HepG2 (cell line): ENCODE measurements around the gene LBX2. TPM values are rescaled to one million over a fixed set of nuclear protein-coding genes. Genes with fewer than 3 reads are reported as not detected.
A peak's percentile ranks its signal among the peaks of the same experiment; 100 is the strongest.

ENCODE experiments used
- EHMT2 ChIP-seq: fragments of 200-600 bp; sonication (generic); IDR thresholded peaks from 2 replicates; pipeline ENCODE4 v1.7.0; 2017; ENCODE audit warnings: antibody characterized with exemption, low read depth, low read length, borderline replicate concordance
- EZH2 ChIP-seq: conservative IDR thresholded peaks from 2 replicates; pipeline ENCODE4 v1.6.1; 2012; ENCODE audit warnings: mild to moderate bottlenecking, low read depth, low read length, moderate library complexity
- GMEB1 ChIP-seq: sonication (generic); formaldehyde crosslinking; IDR thresholded peaks from 2 replicates; pipeline ENCODE4 v1.5.1; 2020; ENCODE audit warnings: missing genetic modification reagents, mild to moderate bottlenecking, borderline replicate concordance
- HNRNPH1 ChIP-seq: fragments of 200-400 bp; formaldehyde crosslinking; optimal IDR thresholded peaks from 2 replicates; pipeline ENCODE3; 2017; ENCODE audit warnings: mild to moderate bottlenecking, low read depth, low read length
- HNRNPLL ChIP-seq: fragments of 200-400 bp; formaldehyde crosslinking; IDR thresholded peaks from 2 replicates; pipeline ENCODE4 v1.6.1; 2017; ENCODE audit warnings: mild to moderate bottlenecking, low read depth, low read length; ENCODE audit not compliant: poor library complexity, severe bottlenecking
- KAT7 ChIP-seq: IDR thresholded peaks from 2 replicates; pipeline ENCODE4 v1.6.1; 2018; ENCODE audit warnings: borderline replicate concordance, missing compliant biosample characterization
- KDM5B ChIP-seq: sonication (generic); formaldehyde crosslinking; IDR thresholded peaks from 2 replicates; pipeline ENCODE4 v1.4.0; 2020; ENCODE audit warnings: missing genetic modification reagents, mild to moderate bottlenecking, borderline replicate concordance
- MAX ChIP-seq: IDR thresholded peaks from 2 replicates; pipeline ENCODE4 v1.6.1; 2012; ENCODE audit warnings: inconsistent platforms
- MIER3 ChIP-seq: IDR thresholded peaks from 2 replicates; pipeline ENCODE4 v1.6.1; 2016; ENCODE audit warnings: missing compliant biosample characterization, borderline replicate concordance
- NR2C2 ChIP-seq: sonication (generic); formaldehyde crosslinking; IDR thresholded peaks from 2 replicates; pipeline ENCODE4 v1.4.0; 2020; ENCODE audit warnings: missing genetic modification reagents, mild to moderate bottlenecking, moderate library complexity, borderline replicate concordance
- POLR2A ChIP-seq, 2 experiments: IDR thresholded peaks; 2 replicates each; pipeline ENCODE4 v1.6.1; 2011; ENCODE audit warnings: low read depth in 2 of 2, low read length in 2 of 2, mild to moderate bottlenecking in 1 of 2, moderate library complexity in 1 of 2; ENCODE audit not compliant: insufficient read depth in 1 of 2
- SOX13 ChIP-seq, 3 experiments: fragments of 450-650 bp in 1 of 3; sonication (generic) in 1 of 3; formaldehyde crosslinking in 1 of 3; IDR thresholded peaks in 2 of 3; conservative IDR thresholded peaks in 1 of 3; 2 replicates each; pipeline versions ENCODE4 v1.5.0 to v1.6.1; 2016 to 2020; ENCODE audit warnings: antibody characterized with exemption in 1 of 3, mild to moderate bottlenecking in 1 of 3, missing compliant biosample characterization in 1 of 3, missing genetic modification reagents in 1 of 3, moderate library complexity in 1 of 3
- SOX5 ChIP-seq: IDR thresholded peaks from 2 replicates; pipeline ENCODE4 v1.6.1; 2016; ENCODE audit warnings: borderline replicate concordance
- SRF ChIP-seq: IDR thresholded peaks from 2 replicates; pipeline ENCODE4 v1.6.1; 2011; ENCODE audit warnings: mild to moderate bottlenecking, low read depth, low read length, moderate library complexity
- TBX2 ChIP-seq: sonication (generic); formaldehyde crosslinking; IDR thresholded peaks from 2 replicates; pipeline ENCODE4 v1.5.0; 2020; ENCODE audit warnings: missing genetic modification reagents, mild to moderate bottlenecking, borderline replicate concordance
- ZBTB7A ChIP-seq: sonication (generic); formaldehyde crosslinking; IDR thresholded peaks from 2 replicates; pipeline ENCODE4 v1.8.0; 2022; ENCODE audit warnings: mild to moderate bottlenecking, missing genetic modification reagents
- ZFP62 ChIP-seq: sonication (generic); formaldehyde crosslinking; IDR thresholded peaks from 2 replicates; pipeline ENCODE4 v1.4.0; 2020; ENCODE audit warnings: missing genetic modification reagents
- ZFY ChIP-seq: sonication (generic); formaldehyde crosslinking; IDR thresholded peaks from 2 replicates; pipeline ENCODE4 v1.4.0; 2020; ENCODE audit warnings: missing genetic modification reagents
- ZNF121 ChIP-seq: sonication (generic); formaldehyde crosslinking; IDR thresholded peaks from 2 replicates; pipeline ENCODE4 v1.5.0; 2020; ENCODE audit warnings: mild to moderate bottlenecking, missing genetic modification reagents
- ZNF225 ChIP-seq: sonication (generic); formaldehyde crosslinking; IDR thresholded peaks from 2 replicates; pipeline ENCODE4 v1.4.0; 2020; ENCODE audit warnings: mild to moderate bottlenecking, missing genetic modification reagents
- ZNF256 ChIP-seq: sonication (generic); formaldehyde crosslinking; conservative IDR thresholded peaks from 2 replicates; pipeline ENCODE4 v1.4.0; 2020; ENCODE audit warnings: missing genetic modification reagents
- ZNF605 ChIP-seq: sonication (generic); formaldehyde crosslinking; IDR thresholded peaks from 2 replicates; pipeline ENCODE4 v1.8.0; 2022; ENCODE audit warnings: mild to moderate bottlenecking, missing genetic modification reagents
- ZNF660 ChIP-seq: sonication (generic); formaldehyde crosslinking; IDR thresholded peaks from 2 replicates; pipeline ENCODE4 v1.5.1; 2020; ENCODE audit warnings: mild to moderate bottlenecking, low read depth, missing genetic modification reagents, borderline replicate concordance
- ZNF761 ChIP-seq: sonication (generic); formaldehyde crosslinking; conservative IDR thresholded peaks from 2 replicates; pipeline ENCODE4 v1.4.0; 2020; ENCODE audit warnings: mild to moderate bottlenecking, missing genetic modification reagents
- polyA plus RNA-seq, 8 experiments: library from polyadenylated mRNA; depleted of rRNA in 3 of 8; stranded (reverse) in 7 of 8; unstranded in 1 of 8; fragments of >200 nt; fragmentation: Illumina TruSeq in 4 of 8; extraction: Trizol in 4 of 8; gene quantifications; 2 replicates each; pipeline versions ENCODE4 v1.2.1 to v1.2.3, GENCODE V29; 2011 to 2016; ENCODE audit warnings: low read depth in 4 of 8, missing spikeins in 1 of 8, mixed read lengths in 1 of 8; ENCODE audit not compliant: insufficient read depth in 1 of 8
- total RNA-seq, 5 experiments: library from RNA; depleted of rRNA; stranded (reverse); fragments of >200 nt; fragmentation: Illumina TruSeq; extraction: Trizol; gene quantifications; 2 replicates each; pipeline ENCODE4 v1.2.3, GENCODE V29; 2016; ENCODE audit warnings: low read depth in 1 of 5

The LBX2 gene
- total and polyA plus RNA-seq, 2 of the 13 experiments (the other 11 are each of a cell fraction or from before 2014, with no cell fraction given): 6.4 to 8.1 TPM

- TF ChIP-seq ZFP62 (CRISPR knock-in tag): no peak
- peak; percentile 96 for TF ChIP-seq ZNF225 (CRISPR knock-in tag)
- peak; percentile 26; the same call in 1 of the 2 replicates for TF ChIP-seq ZNF660
- TF ChIP-seq HNRNPLL: peak; percentile 78
- peak; percentile 85; the same call in 1 of the 2 replicates for TF ChIP-seq ZNF256 (CRISPR knock-in tag)
- TF ChIP-seq KDM5B (CRISPR knock-in tag): peak; percentile 98; the same call in 1 of the 2 replicates
- TF ChIP-seq POLR2A (IDR thresholded peaks at IDR 0.05; ENCODE audit: insufficient read depth in 1 of 2, low read depth in 2 of 2, low read length in 2 of 2): peak; percentile 94 to 97
- peak; percentile 92; the same call in 1 of the 2 replicates for TF ChIP-seq MIER3 (CRISPR knock-in tag)
- TF ChIP-seq ZBTB7A (CRISPR knock-in tag): no peak
- peak; percentile 90 for TF ChIP-seq KAT7 (CRISPR knock-in tag)
- peak; percentile 98 for TF ChIP-seq ZNF605 (CRISPR knock-in tag)
- TF ChIP-seq TBX2: peak; percentile 93
- peak; percentile 41 for TF ChIP-seq ZNF121 (CRISPR knock-in tag)
- TF ChIP-seq SOX5 (CRISPR knock-in tag): 0 out of 2 replicates have a peak, but pooled peaks have one; percentile 44
- TF ChIP-seq EZH2: no peak
- TF ChIP-seq NR2C2 (CRISPR knock-in tag): peak; percentile 100
- TF ChIP-seq SRF: peak; percentile 63; the same call in 1 of the 2 replicates
- TF ChIP-seq MAX: peak; percentile 95
- peak; percentile 97 for TF ChIP-seq ZNF761
- peak; percentile 94 for TF ChIP-seq GMEB1 (CRISPR knock-in tag)
- no peak; the same call in 1 of the 2 replicates for TF ChIP-seq EHMT2
- peak; percentile 99 for TF ChIP-seq ZFY
- peak; percentile 39 for TF ChIP-seq HNRNPH1
- 0 out of 2 replicates have a peak, but pooled peaks have one; percentile 46 for TF ChIP-seq SOX13 (IDR thresholded peaks at IDR 0.05)
- TF ChIP-seq SOX13 (CRISPR knock-in tag; conservative IDR thresholded peaks at IDR 0.05 in 1 of 2, IDR thresholded peaks at IDR 0.05 in 1 of 2): peak; percentile 68 to 71; a peak in 3 of 4 replicates
These were observed 27.1 kb downstream of the LBX2 start, which contains the start of gene MRPL53 (continued) for GRCh38 chr2:74472086-74472944.
